ENCODE measurements around the gene AANAT. TPM values are rescaled to one million over a fixed set of nuclear protein-coding genes. Genes with fewer than 3 reads are reported as not detected.
A peak's percentile ranks its signal among the peaks of the same experiment; 100 is the strongest.

AANAT gene
- total and polyA plus RNA-seq, 7 experiments from 2014 or later: not detected

DNA sequence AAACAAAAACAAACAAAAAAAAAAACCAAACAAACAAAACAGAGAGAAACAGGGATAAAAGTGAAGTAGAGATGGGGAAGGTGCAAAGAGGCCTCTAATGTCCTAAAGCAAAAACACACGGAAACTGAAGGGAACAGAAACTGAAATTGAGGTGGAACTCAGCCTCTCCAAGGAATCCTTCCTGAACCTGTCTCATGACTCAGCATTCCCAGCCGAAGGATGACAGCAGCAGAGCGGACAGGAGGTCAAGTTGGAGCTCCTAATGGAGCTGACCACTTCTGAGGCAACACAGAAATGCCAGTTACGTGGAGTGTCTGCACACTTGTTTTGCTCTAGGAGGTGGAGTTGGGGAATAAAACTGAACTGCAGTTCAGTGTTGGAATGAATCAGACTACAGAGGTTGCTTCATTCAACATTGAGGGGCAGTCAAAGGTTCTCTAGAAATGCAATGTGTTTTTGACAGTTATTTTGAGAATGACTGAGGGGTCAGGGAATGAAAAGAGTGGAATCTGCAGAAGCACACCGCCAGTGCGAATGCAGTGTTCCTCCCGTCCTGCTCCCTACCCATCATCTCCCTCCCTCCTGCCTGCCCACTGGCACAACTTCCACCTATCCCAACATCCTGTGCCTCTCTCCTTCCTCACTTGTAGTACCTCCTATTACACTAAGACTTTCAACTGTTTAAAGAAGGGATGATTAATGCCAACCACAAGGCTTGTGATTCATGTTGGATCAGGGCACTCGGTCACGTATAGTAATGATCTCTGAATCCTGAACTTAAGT is 20.8 kb upstream of the AANAT start:
- Histone ChIP-seq H3K27me3 (ENCODE audit: control insufficient read depth in 2 of 2, insufficient read depth in 2 of 2, low read length in 2 of 2) (no peaks in the 10 kb centered on the region), H3K27ac (ENCODE audit: low read depth, low read length) (no peak overlapping the region), H3K4me1 (ENCODE audit: control insufficient read depth in 2 of 2, insufficient read depth in 2 of 2, low read length in 2 of 2) (peaks cover 5 to 19% of the 10 kb centered on the region in 2 donors), H3K4me3 (ENCODE audit: low read length) (no peak overlapping the region), H3K9me3 (ENCODE audit: control insufficient read depth in 2 of 3, low read length in 3 of 3) (no peaks in the 10 kb centered on the region), H3K36me3 (ENCODE audit: control insufficient read depth in 2 of 3, insufficient read depth in 3 of 3, low read length in 3 of 3) (no peaks in the 10 kb centered on the region)
- Mint-ChIP-seq H3K36me3 (peaks cover 0 to 13% (median 3%) of the 10 kb centered on the region in 5 donors), H3K4me3 (peak overlapping the region in 1 of 10 donors; percentile 35), H3K4me1 (peaks cover 58 to 91% (median 85%) of the 10 kb centered on the region in 7 donors), H3K27me3 (no peaks in the 10 kb centered on the region), H3K9me3 (no peaks in the 10 kb centered on the region), H3K27ac (peak overlapping the region in 1 of 9 donors; percentile 59)
- CTCF ChIA-PET: interaction anchor here (0.7 kb wide), 1 partner anchor 165 kb away, joined by 4 read pairs; no protein-coding TSS in a partner anchor
- ATAC-seq (no peak), DNase-seq (no peak)
- intact Hi-C loops (cut with micrococcal nuclease): no loop called here
- POLR2A ChIA-PET: no interaction called here

DNA sequence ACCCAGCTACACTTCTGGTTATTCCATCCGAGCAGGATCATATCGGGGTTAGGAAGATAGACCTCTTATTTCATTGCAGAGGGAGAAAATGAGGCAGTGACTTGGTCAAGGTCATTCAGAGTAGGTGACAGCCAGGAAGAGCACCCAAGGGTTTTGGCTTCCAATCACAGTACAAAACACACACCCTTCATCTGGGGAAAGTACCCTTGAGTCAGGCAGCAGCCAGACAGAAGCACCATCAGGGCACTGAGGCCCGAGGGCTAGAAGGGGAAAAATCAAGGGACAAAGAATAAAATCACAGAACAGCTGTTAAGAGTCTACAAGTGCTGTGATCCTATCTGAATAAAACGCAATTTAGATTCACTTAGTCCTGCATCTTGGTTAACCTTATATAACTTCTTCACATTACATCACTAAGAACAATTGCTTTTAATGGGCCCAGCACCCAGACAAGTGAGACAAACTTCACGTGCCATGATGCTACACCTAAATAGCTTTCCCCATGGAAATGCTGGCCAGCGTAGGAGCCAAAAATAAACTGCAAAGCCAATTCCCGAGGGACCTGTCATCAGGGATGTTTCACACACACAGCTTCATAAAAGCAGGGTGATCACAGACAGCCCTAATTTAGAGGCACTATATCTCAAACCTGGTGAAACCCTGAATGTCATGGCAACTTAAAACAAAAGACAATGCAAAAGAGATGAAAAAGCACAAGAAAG is 19.3 kb upstream of the AANAT start:
- Mint-ChIP-seq H3K4me1 (peaks cover 50 to 84% (median 78%) of the 10 kb centered on the region in 7 donors), H3K4me3 (peak overlapping the region in 2 of 10 donors; percentile 18 to 57)

DNA sequence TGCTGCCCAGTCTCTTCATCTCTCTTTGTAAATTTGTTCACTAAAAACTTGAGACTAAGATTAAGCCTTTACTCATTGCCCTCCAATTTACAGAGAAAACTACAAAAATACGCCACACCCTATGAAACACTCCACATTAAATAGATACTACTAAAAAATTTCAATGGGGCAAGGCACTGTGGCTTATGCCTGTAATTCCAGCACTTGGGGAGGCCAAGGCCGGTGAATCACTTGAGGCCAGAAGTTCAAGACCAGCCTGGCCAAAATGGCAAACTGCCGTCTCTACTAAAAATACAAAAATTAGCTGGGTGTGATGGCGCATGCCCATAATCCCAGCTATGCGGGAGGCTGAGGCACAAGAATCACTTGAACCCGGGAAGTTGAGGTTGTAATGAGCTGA is 18.3 kb upstream of the AANAT start:
- DNase-seq (no peak), ATAC-seq (no peak)
- H3K27me3 Mint-ChIP-seq: no peaks in the 10 kb centered on the region
- ChIA-PET CTCF (no interaction called here), POLR2A (interaction anchor here (0.5 to 0.7 kb wide), 2 partner anchors 68 to 91 kb away, joined by 3 to 4 read pairs; partner anchors contain the start of gene PRCD)
- peaks cover 42 to 83% (median 75%) of the 10 kb centered on the region in 7 donors for H3K4me1 Mint-ChIP-seq
- Histone ChIP-seq H3K4me1 (ENCODE audit: control insufficient read depth in 2 of 2, insufficient read depth in 2 of 2, low read length in 2 of 2) (peaks cover 11 to 26% of the 10 kb centered on the region in 2 donors), H3K27me3 (ENCODE audit: control insufficient read depth in 2 of 2, insufficient read depth in 2 of 2, low read length in 2 of 2) (no peaks in the 10 kb centered on the region), H3K36me3 (ENCODE audit: control insufficient read depth in 2 of 3, insufficient read depth in 3 of 3, low read length in 3 of 3) (no peaks in the 10 kb centered on the region), H3K27ac (ENCODE audit: low read depth, low read length) (no peak overlapping the region), H3K4me3 (ENCODE audit: low read length) (no peak overlapping the region), H3K9me3 (ENCODE audit: control insufficient read depth in 2 of 3, low read length in 3 of 3) (no peaks in the 10 kb centered on the region)
- peaks cover 0 to 4% (median 0%) of the 10 kb centered on the region in 11 donors for H3K9me3 Mint-ChIP-seq
- H3K4me3 Mint-ChIP-seq: peak overlapping the region in 1 of 10 donors; percentile 51
- no peak overlapping the region for H3K27ac Mint-ChIP-seq
- peaks cover 0 to 3% (median 0%) of the 10 kb centered on the region in 5 donors for H3K36me3 Mint-ChIP-seq
- intact Hi-C loops (cut with micrococcal nuclease): no loop called here

More for the DNA sequence above, 19.3 kb upstream of the AANAT start:
- ATAC-seq: no peak
- no peaks in the 10 kb centered on the region for H3K27me3 Mint-ChIP-seq
- no peak for DNase-seq
- no peaks in the 10 kb centered on the region for H3K9me3 Mint-ChIP-seq
- no peaks in the 10 kb centered on the region for H3K9me3 ChIP-seq (ENCODE audit: control insufficient read depth in 2 of 3, low read length in 3 of 3)
- H3K27ac ChIP-seq (ENCODE audit: low read depth, low read length): no peak overlapping the region
- CTCF ChIA-PET: interaction anchor here (0.6 to 0.8 kb wide), 2 partner anchors 52 to 62 kb away, joined by 3 read pairs; no protein-coding TSS in a partner anchor
- H3K4me1 ChIP-seq (ENCODE audit: control insufficient read depth in 2 of 2, insufficient read depth in 2 of 2, low read length in 2 of 2): peaks cover 11 to 26% of the 10 kb centered on the region in 2 donors
- POLR2A ChIA-PET: no interaction called here
- no peaks in the 10 kb centered on the region for H3K36me3 ChIP-seq (ENCODE audit: control insufficient read depth in 2 of 3, insufficient read depth in 3 of 3, low read length in 3 of 3)
- H3K4me3 ChIP-seq (ENCODE audit: low read length): no peak overlapping the region
- H3K27ac Mint-ChIP-seq: peak overlapping the region in 2 of 9 donors; percentile 10 to 36
- intact Hi-C loops (cut with micrococcal nuclease): no loop called here
- no peaks in the 10 kb centered on the region for H3K27me3 ChIP-seq (ENCODE audit: control insufficient read depth in 2 of 2, insufficient read depth in 2 of 2, low read length in 2 of 2)
- H3K36me3 Mint-ChIP-seq: peaks cover 0 to 8% (median 0%) of the 10 kb centered on the region in 5 donors

DNA sequence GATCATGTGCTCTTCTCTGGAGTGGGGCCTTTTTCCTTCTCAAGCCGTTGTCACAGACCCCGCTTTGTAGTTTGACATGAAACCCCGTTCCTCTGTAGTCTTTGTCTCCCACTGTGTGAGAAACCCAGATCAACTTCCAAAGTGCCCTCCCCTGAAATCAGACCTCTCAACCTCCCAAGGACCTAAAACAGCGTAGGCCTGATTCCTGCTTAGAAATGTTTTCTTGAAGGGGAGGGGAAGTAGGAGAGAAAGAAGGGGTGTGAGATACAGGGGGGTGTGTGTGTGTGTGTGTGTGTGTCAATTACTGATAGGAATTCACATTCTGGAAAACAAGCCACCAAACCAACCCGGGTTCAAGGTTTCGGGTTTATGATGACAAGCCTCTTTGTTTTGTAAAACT is 15.9 kb upstream of the AANAT start:
- peaks cover 11 to 26% of the 10 kb centered on the region in 2 donors for H3K4me1 ChIP-seq (ENCODE audit: control insufficient read depth in 2 of 2, insufficient read depth in 2 of 2, low read length in 2 of 2)
- H3K36me3 Mint-ChIP-seq: no peaks in the 10 kb centered on the region
- POLR2A ChIA-PET: interaction anchor here (0.5 to 1.8 kb wide), 4 partner anchors 11 to 604 kb away, joined by 3 to 8 read pairs (median 4); partner anchors contain the start of gene RHBDF2
- intact Hi-C loops (cut with micrococcal nuclease): loop anchor here (5.0 to 10.0 kb wide), 5 partner anchors 66 to 636 kb away; partner anchors contain the start of genes MFSD11 (in 1 of the 2), PRPSAP1 (in 1 of the 2) and SRSF2 (in 1 of the 2)
- ATAC-seq: no peak
- peaks cover 26 to 60% (median 55%) of the 10 kb centered on the region in 7 donors for H3K4me1 Mint-ChIP-seq
- no peaks in the 10 kb centered on the region for H3K27me3 ChIP-seq (ENCODE audit: control insufficient read depth in 2 of 2, insufficient read depth in 2 of 2, low read length in 2 of 2)
- H3K9me3 ChIP-seq (ENCODE audit: control insufficient read depth in 2 of 3, low read length in 3 of 3): no peaks in the 10 kb centered on the region
- no peak for DNase-seq
- H3K27ac ChIP-seq (ENCODE audit: low read depth, low read length): no peak overlapping the region
- H3K36me3 ChIP-seq (ENCODE audit: control insufficient read depth in 2 of 3, insufficient read depth in 3 of 3, low read length in 3 of 3): no peaks in the 10 kb centered on the region
- CTCF ChIA-PET: interaction anchor here (0.6 to 1.7 kb wide), 3 partner anchors 11 to 53 kb away, joined by 3 to 7 read pairs (median 3); no protein-coding TSS in a partner anchor
- H3K27ac Mint-ChIP-seq: peak overlapping the region in 4 of 9 donors; percentile 17 to 86 (median 62)
- peak overlapping the region; percentile 66 to 95 (median 88) for H3K4me3 Mint-ChIP-seq
- no peaks in the 10 kb centered on the region for H3K27me3 Mint-ChIP-seq
- peak overlapping the region; percentile 73 for H3K4me3 ChIP-seq (ENCODE audit: low read length)
- peaks cover 0 to 4% (median 0%) of the 10 kb centered on the region in 11 donors for H3K9me3 Mint-ChIP-seq

DNA sequence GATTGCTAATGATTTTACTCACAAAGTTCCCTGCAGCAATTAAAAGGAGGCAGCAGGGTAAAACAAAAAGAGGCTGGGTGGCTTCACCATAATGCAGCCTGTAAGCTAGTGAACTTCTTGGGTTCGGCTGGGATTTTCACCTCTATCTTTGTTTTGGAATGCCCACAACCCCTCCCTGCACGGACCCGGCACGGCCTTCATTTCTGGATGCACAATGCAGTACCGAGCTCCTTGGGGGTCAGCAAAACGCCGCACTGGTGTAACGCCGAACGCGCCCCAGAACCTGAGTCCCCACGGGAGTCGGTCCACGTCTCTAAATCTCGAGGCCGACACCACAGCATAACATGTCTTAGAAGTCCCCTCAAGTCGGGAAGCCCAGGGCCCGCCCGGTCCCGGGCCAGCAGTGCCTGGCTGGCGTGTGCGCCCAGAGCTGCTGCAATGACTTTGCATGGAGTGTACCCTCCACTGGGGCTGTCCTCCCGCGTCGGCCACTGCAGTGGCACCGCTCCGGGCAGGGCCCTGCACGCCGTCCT is 15.2 kb upstream of the AANAT start:
- ATAC-seq: peak; percentile 23
- Mint-ChIP-seq H3K4me1 (peaks cover 23 to 53% (median 48%) of the 10 kb centered on the region in 7 donors), H3K36me3 (no peaks in the 10 kb centered on the region), H3K9me3 (peaks cover 0 to 4% (median 0%) of the 10 kb centered on the region in 11 donors), H3K27ac (peak overlapping the region in 7 of 9 donors; percentile 43 to 86 (median 70)), H3K4me3 (peak overlapping the region; percentile 86 to 95 (median 88)), H3K27me3 (no peaks in the 10 kb centered on the region)
- intact Hi-C loops (cut with micrococcal nuclease): loop anchor here (2.0 to 10.0 kb wide), 10 partner anchors 41 to 635 kb away; partner anchors contain the start of genes ACOX1 (in 1 of the 2), MFSD11 (in 1 of the 2), PRPSAP1 (in 1 of the 2) and SPHK1 (in 1 of the 2)
- Histone ChIP-seq H3K4me1 (ENCODE audit: control insufficient read depth in 2 of 2, insufficient read depth in 2 of 2, low read length in 2 of 2) (peaks cover 11 to 26% of the 10 kb centered on the region in 2 donors), H3K4me3 (ENCODE audit: low read length) (peak overlapping the region; percentile 73), H3K9me3 (ENCODE audit: control insufficient read depth in 2 of 3, low read length in 3 of 3) (no peaks in the 10 kb centered on the region), H3K27me3 (ENCODE audit: control insufficient read depth in 2 of 2, insufficient read depth in 2 of 2, low read length in 2 of 2) (no peaks in the 10 kb centered on the region), H3K36me3 (ENCODE audit: control insufficient read depth in 2 of 3, insufficient read depth in 3 of 3, low read length in 3 of 3) (no peaks in the 10 kb centered on the region), H3K27ac (ENCODE audit: low read depth, low read length) (peak overlapping the region; percentile 89)
- DNase-seq: peak in 2 of 9 donors; percentile 17 to 19
- POLR2A ChIA-PET: interaction anchor here (0.5 to 2.4 kb wide), 7 partner anchors 12 to 605 kb away, joined by 3 to 8 read pairs (median 4); partner anchors contain the start of gene RHBDF2
- CTCF ChIA-PET: interaction anchor here (0.6 to 1.7 kb wide), 3 partner anchors 10 to 53 kb away, joined by 3 to 7 read pairs (median 3); no protein-coding TSS in a partner anchor

Measured in naive thymus-derived CD4-positive, alpha-beta T cell (primary cell).